Measurements from ENCODE around the gene VPS51. TPM values are rescaled to one million over a fixed set of nuclear protein-coding genes. Genes with fewer than 3 reads are reported as not detected.

The VPS51 gene
- total RNA-seq, 4 donors from 2014 or later: 465 to 843 (median 596) TPM

DNA sequence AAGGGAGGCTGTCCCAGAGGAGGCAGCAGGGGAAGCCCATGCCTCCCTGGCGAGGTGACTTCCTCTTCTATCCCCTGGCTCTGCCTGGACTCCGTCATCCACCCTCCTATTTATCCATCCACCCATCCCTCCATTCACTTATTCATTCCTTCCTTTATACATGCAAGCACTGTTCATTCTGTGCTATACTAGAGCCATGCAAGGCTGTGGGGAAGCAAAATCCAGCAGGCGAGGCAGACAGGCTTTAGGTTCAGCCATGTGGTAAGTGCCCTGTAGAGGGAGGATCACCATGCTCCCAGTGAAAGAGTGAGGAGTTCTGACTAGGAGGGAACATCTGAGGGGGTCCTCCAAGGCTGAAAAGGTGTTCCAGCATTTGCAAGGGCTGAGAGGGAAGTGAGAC, 36.5 kb upstream of the VPS51 start:
- WGBS: 49% methylated on average over 3 of the region's 3 CpGs
- Histone ChIP-seq H3K4me3 (no peak overlapping the region), H3K27ac (no peak overlapping the region), H3K36me3 (no peaks in the 10 kb centered on the region), H3K9me3 (no peaks in the 10 kb centered on the region), H3K4me1 (no peaks in the 10 kb centered on the region), H3K27me3 (no peaks in the 10 kb centered on the region)
- no peak for DNase-seq (ENCODE audit: low spot score in 2 of 2)
- TF ChIP-seq EP300 (IDR thresholded peaks at IDR 0.05) (no peak), CTCF (IDR thresholded peaks at IDR 0.05) (no peak), POLR2AphosphoS5 (IDR thresholded peaks at IDR 0.05) (no peak), POLR2A (IDR thresholded peaks at IDR 0.05) (no peak)

DNA sequence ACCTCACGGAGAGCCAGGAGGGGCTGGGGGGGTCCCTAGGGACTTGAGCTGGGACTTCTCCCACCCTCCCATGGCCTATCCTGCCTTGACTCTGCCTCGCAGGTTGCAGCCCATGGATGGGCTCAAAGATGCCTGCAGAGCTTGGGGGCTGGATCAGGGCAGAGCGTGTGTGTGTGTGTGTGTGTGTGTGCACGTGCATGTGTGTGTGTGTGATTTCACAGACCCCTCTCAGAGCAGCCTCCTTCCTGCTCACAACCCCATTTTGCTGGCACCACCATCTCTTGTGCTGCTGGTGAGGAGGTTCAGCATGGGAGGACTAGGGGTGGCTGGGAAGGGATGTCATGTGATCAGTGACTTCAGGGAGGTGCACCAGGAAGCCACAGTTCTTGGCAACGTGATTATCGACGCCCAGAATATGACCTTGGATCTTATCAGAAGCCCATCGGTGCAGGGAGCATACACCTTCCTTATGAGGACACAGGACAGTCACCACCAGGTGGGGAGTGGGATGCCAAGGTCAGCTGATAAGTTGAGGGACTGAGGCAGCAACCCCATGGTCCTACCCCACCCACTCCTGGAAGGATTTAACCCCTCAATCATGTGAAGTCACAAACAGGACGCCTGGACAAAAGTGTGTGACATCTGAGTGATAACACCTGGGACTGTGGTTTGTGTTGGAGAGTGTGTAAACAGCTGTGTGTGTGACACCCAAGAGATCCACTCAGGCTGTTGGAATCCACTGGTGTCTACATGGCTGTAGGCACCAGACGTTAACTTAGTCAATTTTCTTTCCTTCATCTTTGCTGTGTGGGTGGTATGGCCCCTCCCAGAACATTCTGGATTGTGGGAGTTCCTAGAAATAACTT, 35.8 kb upstream of the VPS51 start:
- TF ChIP-seq CTCF (IDR thresholded peaks at IDR 0.05) (no peak), POLR2AphosphoS5 (IDR thresholded peaks at IDR 0.05) (no peak), POLR2A (IDR thresholded peaks at IDR 0.05) (no peak), EP300 (IDR thresholded peaks at IDR 0.05) (no peak)
- Histone ChIP-seq H3K4me3 (no peak overlapping the region), H3K27ac (no peak overlapping the region), H3K27me3 (no peaks in the 10 kb centered on the region), H3K9me3 (no peaks in the 10 kb centered on the region), H3K36me3 (no peaks in the 10 kb centered on the region), H3K4me1 (no peaks in the 10 kb centered on the region)
- WGBS: 45% methylated on average over 4 of the region's 10 CpGs
- no peak for DNase-seq (ENCODE audit: low spot score in 2 of 2)

- H3K9me3 ChIP-seq: no peaks in the 10 kb centered on the region
- H3K4me3 ChIP-seq: no peak overlapping the region
- no peaks in the 10 kb centered on the region for H3K4me1 ChIP-seq
- H3K36me3 ChIP-seq: no peaks in the 10 kb centered on the region
- DNase-seq (ENCODE audit: low spot score in 2 of 2): no peak
- TF ChIP-seq CTCF (IDR thresholded peaks at IDR 0.05): no peak
- no peak for TF ChIP-seq POLR2A (IDR thresholded peaks at IDR 0.05)
- TF ChIP-seq POLR2AphosphoS5 (IDR thresholded peaks at IDR 0.05): no peak
- TF ChIP-seq EP300 (IDR thresholded peaks at IDR 0.05): no peak
- H3K27me3 ChIP-seq: no peaks in the 10 kb centered on the region
- 69% methylated on average over 6 of the region's 9 CpGs for WGBS
- H3K27ac ChIP-seq: no peak overlapping the region
Observed at GRCh38 chr11:65060913-65061408, 35.1 kb upstream of the VPS51 start.

DNA sequence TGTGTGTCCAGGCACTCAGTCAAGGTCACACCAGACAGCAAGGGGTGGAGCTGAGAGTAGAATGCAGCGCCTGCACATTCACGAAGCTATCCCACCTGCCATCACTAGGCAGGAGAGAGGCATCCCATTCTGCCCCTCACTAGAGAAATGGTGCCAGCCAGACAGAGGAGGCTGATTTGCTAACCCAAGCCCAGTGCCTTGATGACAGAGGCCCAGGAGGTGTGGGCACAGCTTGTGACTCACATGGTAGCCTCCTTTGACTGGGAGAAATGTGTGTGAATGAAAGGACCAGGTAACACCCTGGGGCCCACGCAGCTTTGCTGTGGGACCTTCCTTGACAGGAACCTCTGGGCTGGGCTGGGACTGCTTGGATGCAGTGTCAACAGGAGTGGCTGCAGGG, 32.5 kb upstream of the VPS51 start:
- no peak overlapping the region for H3K27ac ChIP-seq
- H3K36me3 ChIP-seq: no peaks in the 10 kb centered on the region
- H3K27me3 ChIP-seq: no peaks in the 10 kb centered on the region
- no peaks in the 10 kb centered on the region for H3K4me1 ChIP-seq
- TF ChIP-seq POLR2A (IDR thresholded peaks at IDR 0.05) (no peak), CTCF (IDR thresholded peaks at IDR 0.05) (no peak), POLR2AphosphoS5 (IDR thresholded peaks at IDR 0.05) (no peak), EP300 (IDR thresholded peaks at IDR 0.05) (no peak)
- WGBS: 59% methylated on average over 3 of the region's 3 CpGs
- H3K4me3 ChIP-seq: no peak overlapping the region
- H3K9me3 ChIP-seq: no peaks in the 10 kb centered on the region
- DNase-seq (ENCODE audit: low spot score in 2 of 2): no peak

DNA sequence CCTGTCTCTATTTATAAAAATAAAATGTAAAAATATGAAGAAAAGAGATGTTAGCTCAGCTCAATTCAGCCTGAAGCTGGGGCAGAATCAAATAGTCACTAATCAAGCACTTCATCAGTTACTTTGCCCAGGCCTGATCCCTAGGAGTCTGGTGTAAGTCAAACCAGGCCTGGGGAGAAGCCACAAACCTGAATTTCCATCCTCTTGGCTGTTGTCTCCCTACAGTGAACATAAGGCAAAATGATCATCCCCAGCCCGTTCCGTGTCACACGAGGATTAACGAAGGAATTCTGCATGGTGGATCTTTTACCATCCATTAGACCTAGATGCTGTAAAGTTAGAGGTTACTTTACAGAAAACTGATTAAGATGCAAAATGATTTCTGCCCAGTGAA, 31.2 kb upstream of the VPS51 start:
- H3K4me1 ChIP-seq: no peaks in the 10 kb centered on the region
- H3K36me3 ChIP-seq: no peaks in the 10 kb centered on the region
- H3K4me3 ChIP-seq: no peak overlapping the region
- WGBS: 67% methylated on average over 4 of the region's 4 CpGs
- no peaks in the 10 kb centered on the region for H3K27me3 ChIP-seq
- H3K9me3 ChIP-seq: no peaks in the 10 kb centered on the region
- DNase-seq (ENCODE audit: low spot score in 2 of 2): no peak
- TF ChIP-seq EP300 (IDR thresholded peaks at IDR 0.05): no peak
- no peak for TF ChIP-seq POLR2AphosphoS5 (IDR thresholded peaks at IDR 0.05)
- TF ChIP-seq POLR2A (IDR thresholded peaks at IDR 0.05): no peak
- TF ChIP-seq CTCF (IDR thresholded peaks at IDR 0.05): no peak
- no peak overlapping the region for H3K27ac ChIP-seq

All from suprapubic skin (tissue), 4 donors.